Measurements from ENCODE around the gene NOXA1.
"Not testable (repeated sequence)": the region's sequence is repeated elsewhere in the genome, so short reads cannot be mapped to it uniquely, and the experiment has no call there.

Gene NOXA1, protein sequence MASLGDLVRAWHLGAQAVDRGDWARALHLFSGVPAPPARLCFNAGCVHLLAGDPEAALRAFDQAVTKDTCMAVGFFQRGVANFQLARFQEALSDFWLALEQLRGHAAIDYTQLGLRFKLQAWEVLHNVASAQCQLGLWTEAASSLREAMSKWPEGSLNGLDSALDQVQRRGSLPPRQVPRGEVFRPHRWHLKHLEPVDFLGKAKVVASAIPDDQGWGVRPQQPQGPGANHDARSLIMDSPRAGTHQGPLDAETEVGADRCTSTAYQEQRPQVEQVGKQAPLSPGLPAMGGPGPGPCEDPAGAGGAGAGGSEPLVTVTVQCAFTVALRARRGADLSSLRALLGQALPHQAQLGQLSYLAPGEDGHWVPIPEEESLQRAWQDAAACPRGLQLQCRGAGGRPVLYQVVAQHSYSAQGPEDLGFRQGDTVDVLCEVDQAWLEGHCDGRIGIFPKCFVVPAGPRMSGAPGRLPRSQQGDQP

DNA sequence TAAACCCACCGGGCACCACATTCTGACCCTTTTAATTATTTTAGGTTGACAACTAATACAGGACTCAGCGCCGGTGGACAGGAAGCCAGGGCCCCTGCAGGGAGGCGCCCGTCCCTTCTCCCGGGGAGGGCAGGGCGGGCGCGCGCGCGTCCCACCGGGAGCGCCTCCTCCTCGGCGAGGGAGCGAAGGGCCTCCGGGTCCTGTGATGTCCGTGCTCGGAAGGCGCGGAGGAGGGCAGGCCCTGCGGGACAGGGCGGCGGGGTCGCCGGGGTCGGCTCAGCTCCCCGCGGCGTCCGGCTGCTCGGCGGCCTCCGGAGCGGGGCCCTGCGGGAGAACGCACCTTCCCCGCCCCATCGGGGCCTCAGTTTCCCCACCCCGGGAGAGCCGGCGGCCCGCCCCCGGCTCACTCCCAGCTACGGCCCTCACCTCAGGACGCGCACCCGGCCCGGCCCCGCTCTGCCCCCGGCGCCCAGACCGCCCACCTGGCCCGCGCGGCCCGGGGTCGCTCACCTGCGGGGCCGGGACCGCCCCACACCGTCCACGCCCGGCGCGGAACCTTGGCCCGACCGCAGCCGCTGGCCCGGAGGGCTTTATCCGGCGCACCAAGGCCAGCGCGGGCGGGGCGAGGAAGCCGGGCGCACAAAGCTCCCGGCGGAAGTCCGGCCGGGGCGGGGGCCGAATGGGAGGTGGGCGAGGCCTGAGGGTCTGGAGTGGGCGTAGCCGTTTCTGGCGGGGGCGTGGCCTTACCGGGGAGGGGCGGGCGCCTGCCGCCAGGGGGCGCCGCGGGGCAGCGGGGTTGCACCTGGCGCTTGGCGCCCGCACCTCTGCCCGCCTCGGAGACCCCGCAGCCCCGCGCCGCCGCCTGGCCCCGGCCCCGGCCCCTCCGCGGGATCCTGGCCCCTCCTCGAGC is at the start of gene NOXA1, which contains the start of gene EXD3:
Gene NOXA1, plus strand, starts transcription at position 790 of the 910 bp plus-strand sequence. CDS start 137 bp downstream, outside the sequence.
Gene EXD3, minus strand, starts transcription at position 559 of the 910 bp plus-strand sequence. CDS start 27,805 bp downstream, outside the sequence.
- peak; percentile 96 for DNase-seq

DNA sequence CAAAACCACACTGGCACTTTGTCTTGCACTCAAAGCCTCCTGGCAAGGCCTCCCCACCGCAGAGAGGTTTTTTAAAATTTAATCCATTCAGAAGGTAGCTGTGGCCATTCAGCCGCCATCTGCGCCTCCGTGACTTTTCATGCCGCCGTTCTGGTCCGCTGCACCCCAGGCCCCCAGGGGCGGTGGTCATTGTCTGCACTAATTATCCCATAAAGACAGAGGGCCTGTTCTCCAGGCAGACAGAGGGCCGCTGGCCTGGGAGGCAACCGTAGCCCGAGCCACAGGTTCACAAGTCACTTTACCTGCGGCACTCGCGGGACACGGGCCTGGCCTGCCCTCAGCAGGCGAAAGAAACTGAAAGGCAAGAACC is 49.6 kb upstream of the NOXA1 start:
- DNase-seq: no peak

DNA sequence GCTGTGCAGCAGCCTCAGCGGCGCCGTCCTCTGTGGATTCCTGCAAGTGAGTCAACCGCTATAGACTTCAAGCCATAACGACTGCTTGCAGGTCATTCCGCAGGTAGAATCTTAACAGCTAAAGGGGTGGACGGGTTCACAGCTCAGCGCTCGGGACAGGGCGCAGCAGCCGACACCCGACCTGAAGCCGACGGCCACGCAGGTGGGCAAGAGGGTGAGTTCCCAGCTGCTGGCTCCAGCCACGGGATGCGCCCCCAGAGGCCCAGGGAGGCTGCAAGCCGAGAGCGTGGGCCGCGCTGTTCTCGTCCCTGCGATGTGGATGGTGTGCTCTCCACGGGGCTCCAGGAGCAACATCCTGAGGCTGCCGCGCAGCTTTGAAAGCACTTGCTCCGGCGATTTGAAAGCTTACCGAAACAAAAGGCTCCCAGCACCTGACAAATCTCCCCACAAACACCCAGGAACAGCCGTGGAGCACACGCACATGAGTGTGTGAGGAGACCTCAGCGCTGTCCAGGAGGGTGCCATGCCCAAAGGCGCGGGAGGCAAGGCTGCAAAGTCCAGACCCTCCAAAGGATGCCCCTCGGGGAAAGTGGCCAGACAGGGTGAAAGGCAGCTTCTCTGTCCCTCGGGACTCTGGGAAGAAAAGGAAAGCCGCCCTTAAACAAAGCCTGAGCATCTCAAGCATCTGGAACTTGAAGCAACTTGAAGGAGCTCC is 48.9 kb upstream of the NOXA1 start:
- DNase-seq: no peak

DNA sequence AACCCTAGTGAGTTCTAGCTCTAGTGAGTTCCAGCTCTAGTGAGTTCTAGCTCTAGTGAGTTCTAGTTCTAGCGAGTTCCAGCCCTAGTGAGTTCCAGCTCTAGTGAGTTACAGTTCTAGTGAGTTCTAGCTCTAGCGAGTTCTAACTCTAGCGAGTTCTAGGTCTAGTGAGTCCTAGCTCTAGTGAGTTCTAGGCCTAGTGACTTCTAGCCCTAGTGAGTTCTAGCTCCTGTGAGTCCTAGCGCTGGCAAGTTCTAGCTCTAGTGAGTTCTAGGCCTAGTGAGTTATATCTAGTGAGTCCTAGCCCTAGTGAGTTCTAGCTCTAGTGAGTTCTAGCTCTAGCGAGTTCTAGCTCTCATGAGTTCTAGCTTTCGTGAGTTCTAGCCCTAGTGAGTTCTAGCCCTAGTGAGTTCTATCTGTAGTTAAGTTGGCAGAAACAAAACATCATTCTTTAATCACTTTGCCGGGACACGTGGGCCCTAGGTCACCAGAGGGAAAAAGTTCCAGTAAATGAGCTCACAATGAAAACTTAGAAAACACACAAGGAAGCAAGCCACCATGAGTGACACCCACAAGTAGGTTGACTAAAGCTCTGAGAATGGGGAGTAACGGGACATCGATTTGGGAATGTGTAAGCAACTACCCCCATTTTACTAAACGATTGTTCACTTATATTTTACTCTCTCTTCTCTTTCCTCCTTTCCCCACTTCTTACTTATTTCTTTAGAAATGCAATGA is 47.7 kb upstream of the NOXA1 start:
- DNase-seq: no peak

DNA sequence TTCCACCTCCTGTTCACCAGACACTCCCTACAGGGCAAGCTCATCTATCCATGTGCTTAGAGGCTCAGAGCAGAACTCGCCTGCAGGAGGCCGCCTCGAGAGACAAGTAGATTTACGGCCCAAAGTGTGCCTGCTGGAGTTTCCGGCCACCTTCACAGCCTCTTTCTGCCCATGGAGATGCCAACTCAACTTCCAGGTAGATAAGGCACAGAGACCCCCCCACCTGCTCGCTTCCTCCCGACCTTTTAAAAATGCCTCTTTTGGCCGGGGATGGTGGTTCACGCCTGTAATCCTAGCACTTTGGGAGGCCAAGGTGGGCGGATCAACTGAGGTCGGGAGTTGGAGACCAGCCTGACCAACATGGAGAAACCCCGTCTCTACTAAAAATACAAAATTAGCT is 46.8 kb upstream of the NOXA1 start:
- DNase-seq: no peak

DNA sequence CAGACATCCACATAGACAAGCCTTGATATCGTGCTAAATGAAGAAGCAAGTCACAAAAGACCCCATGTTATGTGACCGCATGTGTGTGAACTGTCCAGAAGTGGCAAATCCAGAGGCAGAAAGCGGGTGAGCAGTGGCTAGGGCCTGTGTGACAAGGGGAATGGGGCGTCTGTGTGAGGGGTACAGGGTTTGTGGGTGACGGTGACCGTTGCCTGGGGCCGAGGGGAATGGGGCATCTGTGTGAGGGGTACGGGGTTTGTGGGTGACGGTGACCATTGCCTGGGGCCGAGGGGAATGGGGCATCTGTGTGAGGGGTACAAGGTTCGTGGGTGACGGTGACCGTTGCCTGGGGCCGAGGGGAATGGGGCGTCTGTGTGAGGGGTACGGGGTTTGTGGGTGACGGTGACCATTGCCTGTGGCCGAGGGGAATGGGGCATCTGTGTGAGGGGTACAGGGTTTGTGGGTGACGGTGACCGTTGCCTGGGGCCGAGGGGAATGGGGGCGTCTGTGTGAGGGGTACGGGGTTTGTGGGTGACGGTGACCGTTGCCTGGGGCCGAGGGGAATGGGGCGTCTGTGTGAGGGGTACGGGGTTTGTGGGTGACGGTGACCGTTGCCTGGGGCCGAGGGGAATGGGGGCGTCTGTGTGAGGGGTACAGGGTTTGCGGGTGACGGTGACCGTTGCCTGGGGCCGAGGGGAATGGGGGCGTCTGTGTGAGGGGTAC is 44.3 kb upstream of the NOXA1 start:
- DNase-seq: not testable (repeated sequence)

DNA sequence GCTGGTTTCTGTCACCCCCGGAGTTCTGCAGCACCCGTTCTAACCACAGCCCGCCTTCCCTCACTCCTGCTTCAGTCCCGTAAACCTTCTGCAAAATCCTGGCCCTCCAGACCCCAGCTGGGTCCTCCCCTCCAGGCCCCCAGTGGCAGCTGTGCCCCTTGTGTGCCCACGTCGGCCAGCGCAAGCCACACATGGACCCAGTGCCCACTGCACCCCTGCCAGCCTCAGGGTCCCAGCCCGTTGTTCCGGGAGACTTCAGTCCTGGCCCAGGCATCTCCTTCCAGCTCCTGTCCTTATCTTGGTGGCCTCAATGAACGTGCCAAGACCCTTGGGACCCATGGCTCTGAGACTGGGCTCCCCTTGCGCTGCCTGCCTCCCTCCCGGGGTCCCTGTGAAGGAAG is 43.4 kb upstream of the NOXA1 start:
- DNase-seq: no peak

DNA sequence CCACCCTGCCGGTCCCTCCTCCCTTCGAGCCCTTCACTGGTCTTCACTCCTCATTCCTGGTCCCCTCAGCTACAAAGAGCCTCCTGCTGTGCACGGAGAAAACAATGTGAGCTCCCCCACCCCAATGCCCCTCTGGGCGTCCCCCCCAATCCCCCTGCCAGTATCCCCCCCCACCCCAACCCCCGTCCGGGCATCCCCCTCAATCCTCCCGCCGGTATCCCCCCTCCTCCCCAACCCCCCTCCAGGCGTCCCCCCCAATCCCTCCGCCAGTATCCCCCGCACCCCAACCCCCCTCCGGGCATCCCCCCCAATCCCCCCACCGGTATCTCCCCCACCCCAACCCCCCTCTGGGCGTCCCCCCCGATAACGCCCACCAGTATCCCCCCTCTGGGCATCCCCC is 43.0 kb upstream of the NOXA1 start:
- no peak for DNase-seq

DNA sequence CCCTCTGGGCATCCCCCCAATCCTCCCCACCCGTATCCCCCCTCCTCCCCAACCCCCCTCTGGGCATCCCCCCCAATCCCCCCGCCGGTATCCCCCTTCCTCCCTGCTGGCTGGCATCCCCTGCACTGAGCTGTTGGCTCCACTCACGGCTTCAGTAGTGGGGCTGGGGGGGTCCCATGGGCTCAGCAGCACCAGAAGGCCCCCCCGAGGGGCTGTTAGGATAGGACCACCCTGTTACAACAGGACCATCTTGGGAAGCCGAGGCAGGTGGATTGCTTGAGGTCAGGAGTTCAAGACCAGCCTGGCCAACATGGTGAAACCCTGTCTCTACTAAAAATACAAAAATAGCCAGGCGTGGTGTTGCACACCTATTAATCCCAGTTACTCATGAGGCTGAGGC is 42.6 kb upstream of the NOXA1 start:
- DNase-seq: no peak

DNA sequence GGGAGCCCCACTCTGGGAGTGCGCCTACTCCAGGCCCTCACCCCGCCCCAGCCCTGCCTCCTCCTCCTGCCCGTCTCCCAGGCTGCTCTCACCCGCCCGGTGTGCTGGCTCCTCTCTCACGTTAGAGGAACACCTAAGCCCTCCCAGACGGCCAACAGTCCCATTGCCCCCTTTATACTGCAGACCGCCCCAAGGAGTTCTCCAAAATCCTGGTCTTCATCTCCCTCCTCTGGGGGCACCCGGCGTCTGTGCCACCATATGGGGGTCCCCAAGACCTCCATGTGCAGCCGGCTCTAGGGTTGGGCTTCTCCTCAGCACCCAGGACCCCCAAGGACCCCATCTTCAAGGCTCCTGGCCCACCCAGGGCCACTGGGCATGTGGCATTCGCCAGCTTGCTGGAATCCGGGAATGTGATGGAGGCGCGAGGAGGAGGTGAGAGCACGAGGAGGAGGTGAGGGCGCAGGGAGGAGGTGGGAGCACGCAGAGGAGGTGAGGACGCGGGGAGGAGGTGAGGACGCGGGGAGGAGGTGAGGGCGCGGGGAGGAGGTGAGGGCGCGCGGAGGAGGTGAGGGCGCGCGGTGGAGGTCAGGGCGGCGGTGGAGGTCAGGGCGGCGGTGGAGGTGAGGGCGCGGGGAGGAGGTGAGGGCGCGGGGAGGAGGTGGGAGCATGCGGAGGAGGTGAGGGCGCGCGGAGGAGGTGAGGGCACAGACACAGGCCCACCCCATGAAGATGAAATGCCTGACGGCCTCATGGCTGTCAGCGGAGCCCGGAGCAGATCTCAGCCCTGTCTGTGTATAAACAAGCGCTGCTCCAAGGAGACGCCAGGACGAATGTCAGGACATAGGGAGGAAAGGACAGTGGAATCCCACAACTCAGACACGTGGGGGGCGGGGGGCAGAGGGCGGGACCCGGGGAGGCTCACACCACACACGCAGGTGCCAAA is 41.4 kb upstream of the NOXA1 start:
- no peak for DNase-seq

DNA sequence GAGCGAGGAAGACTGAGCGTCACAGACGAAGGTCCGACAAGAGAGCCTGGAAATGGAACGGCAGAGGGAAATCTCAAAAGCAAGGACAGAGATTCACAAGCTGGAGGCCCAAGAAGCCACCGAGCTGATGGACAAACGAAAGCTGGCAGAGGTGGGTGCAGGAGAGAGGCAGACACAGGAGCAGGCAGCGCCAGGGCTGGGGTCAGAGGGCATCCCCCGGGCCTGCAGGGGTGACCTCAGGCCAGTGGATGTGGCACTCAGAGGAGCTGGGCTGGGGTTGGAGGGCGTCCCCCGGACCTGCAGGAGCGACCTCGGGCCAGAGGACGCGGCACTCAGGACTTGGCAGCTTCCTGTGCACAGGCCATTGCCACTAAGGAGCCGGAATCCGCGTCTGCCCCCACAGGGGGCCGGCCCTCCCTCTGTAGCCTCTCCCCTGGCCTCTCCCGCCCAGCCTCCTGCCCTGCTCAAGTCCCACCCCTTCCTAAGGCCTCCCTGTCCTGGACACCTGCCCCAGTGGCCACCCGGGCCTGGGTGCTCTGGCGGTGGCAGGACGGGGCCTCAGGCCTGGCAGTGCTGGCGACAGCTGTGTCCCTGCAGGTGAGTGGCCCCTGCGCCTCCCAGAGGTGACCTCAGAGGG is 40.6 kb upstream of the NOXA1 start:
- no peak for DNase-seq

DNA sequence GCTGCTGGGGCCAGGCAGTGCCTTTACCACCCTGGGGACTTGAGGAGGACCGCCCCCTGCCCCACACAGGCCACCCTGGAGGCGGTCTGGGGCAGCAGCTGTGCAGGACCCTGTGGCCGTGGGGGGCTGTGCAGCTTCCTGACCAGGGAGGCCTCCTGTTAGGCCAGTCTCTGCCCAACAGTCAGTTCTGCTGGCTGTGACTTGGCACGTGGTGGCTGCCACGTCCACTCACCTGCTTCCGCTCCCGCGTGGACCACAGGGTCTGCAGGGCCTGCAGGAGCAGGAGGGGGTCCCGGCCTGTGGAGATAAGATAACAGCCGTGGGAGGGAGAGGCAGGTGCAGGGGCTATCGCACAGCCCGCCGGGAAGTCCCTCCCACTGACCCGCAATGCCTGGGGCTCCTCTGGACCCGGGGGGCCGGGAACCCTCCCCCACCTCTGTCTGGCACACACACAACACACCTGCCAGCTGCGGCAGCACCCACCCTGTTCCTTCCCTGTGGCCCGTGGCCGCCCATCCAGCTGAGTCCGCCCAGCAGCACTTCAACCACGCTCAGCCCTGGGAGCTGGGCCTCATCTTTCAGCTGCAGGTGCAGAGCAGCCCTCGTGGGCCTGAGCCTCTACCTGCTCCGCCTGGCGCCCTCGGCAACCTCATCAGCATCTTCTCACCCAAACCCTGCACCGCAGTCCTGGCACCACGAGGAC is 40.0 kb upstream of the NOXA1 start:
- DNase-seq: no peak

DNA sequence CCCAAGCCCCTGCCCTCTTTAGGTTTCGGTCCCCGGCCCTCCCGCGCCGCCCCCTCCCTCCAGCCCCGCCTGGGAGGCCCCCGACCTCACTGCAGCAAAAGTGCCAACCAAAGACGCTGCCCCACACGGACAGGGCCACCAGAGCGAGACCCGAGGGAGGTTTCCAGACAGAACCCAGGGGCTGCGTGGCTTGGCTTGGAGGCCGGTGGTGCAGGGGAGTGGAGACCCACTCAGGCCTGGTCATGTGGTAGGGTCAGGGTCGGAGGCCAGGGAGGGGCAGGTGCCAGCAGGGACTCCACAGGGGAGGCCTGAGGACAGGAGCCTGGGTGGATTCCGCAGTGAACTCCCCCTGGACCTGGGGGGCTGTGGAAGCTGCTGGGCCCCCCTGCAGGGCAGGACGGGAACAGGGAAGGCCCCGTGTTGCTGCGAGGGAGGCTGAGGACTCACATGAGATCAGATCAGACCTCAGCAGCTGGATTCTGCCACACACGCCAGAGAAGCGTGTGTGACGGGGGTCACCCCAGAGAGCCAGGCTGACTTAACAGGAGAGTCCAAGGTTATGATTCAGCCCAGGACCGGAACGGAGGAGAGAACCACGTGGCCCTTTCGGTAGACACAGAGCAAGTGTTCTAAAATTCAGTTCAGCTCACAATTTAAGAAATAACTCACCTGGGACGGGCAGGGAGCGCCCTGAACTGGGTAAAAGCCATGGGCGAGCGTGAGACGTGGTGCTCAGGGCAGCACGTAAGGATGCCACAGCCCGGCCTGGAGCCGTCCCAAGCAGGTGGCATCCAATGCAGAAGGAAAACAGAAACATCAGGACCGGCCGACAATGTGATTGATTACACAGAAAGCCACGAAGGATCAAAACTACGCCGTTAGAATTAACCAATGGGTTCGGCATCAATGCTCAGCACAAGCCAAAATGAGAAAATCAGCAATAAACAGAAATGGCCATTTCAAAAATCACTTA is 39.1 kb upstream of the NOXA1 start:
- DNase-seq: no peak

DNA sequence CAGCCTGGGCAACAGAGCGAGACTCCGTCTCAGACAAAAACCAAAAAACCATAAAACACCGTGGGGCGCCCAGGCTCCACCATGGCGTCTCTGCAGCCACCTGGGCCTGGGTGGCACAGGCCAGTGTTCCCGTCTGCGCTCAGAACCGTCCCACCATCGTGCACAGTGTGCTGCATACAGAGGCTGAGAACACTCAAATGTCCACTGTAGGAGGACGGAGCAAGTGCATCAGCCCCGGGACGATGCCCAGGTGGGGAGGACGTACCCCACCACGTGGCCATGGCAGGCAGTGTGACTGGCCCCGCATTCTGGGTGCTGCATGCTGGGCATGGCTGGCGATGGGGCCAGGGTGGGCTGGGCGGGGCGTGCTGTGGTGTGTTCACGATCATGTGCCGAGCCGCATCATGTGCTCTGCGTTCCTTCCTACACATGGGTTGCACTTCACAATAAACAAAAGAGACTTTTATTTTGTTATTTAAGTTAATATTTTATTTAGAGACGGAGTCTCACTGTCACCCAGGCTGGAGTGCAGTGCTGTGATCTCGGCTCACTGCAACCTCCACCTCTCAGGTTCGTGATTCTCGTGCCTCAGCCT is 38.0 kb upstream of the NOXA1 start:
- DNase-seq: no peak

DNA sequence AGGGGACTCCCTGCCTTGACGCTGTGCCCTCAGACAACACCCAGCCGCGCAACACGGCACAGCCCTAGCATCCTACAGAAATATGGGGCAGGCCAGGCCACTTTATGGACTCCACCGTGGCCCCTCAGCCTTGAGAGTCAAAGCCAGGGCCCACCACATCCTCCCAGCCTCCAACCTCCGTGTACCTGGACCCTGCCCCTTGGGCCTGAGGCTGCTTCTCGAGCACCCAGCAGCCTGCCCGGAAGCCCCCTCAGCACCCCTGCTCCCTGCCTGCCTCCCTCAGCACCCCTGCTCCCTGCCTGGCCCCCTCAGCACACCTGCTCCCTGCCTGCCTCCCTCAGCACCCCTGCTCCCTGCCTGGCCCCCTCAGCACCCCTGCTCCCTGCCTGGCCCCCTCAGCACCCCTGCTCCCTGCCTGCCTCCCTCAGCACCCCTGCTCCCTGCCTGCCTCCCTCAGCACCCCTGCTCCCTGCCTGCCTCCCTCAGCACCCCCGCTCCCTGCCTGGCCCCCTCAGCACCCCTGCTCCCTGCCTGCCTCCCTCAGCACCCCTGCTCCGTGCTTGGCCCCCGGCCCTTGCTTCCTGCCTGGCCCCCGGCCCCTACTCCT is 36.6 kb upstream of the NOXA1 start:
- not testable (repeated sequence) for DNase-seq

DNA sequence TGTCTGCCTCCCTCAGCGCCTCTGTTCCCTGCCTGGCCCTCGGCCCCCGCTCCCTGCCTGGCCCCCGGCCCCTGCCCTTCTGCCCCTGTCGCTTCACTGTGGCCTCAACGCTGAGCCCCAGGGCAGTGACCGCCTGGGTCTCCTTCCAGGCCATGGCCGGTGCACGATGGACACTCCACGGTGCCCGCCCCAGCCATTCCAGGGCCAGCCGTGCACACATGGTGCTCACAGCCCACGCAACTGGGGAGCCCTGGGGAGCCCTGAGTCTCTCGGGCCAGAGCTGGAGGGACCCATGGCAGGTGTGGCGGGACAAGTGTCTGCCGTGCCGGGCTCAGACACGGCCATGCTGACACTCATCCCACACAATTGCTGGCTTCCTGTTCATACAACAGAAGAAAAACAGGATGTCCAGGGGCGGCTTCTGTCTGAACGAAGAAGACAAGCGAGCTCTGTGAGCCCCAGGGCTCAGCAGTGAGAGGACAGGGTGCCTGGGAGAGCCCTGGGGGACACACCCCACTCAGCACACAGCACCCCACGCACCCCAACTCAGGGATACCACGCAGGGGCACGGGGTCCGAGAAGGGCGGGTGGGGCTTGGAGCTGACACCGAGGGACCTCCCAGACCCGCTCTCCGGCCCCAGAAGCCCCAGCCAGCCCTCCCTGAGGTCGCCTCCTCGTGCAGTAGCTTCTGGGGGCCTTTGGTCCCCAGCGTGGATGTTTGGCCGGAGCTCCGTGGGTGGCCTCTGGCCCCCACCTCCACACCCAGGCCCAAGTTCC is 35.9 kb upstream of the NOXA1 start:
- DNase-seq: peak; percentile 39
